MV-4-11 (cell line): ENCODE measurements around the gene CHN2.
"Not testable (repeated sequence)": the region's sequence is repeated elsewhere in the genome, so short reads cannot be mapped to it uniquely, and the experiment has no call there.

Experiments
- DNase-seq: peaks from one replicate; lab custom pipeline; 2025; lab: John Stamatoyannopoulos, UW

The CHN2 gene

GRCh38 chr7:29255906-29256692, 61.5 kb downstream of the CHN2 start:
- DNase-seq: no peak

- DNase-seq: no peak
Measured at GRCh38 chr7:29256693-29257002, 62.1 kb downstream of the CHN2 start.

- no peak for DNase-seq
Measured at GRCh38 chr7:29258951-29259350, 64.4 kb downstream of the CHN2 start.

GRCh38 chr7:29262191-29262917, 67.8 kb downstream of the CHN2 start:
- no peak for DNase-seq

- not testable (repeated sequence) for DNase-seq
Measured at GRCh38 chr7:29263601-29264207, 69.1 kb downstream of the CHN2 start.

- peak; percentile 49 for DNase-seq
Measured at GRCh38 chr7:29265208-29265923, 70.8 kb downstream of the CHN2 start.

GRCh38 chr7:29269935-29270334, 75.4 kb downstream of the CHN2 start:
- DNase-seq: no peak

GRCh38 chr7:29270594-29271318, 76.2 kb downstream of the CHN2 start:
- peak; percentile 47 for DNase-seq

- DNase-seq: no peak
Measured at GRCh38 chr7:29271319-29271658, 76.7 kb downstream of the CHN2 start.

- no peak for DNase-seq
Measured at GRCh38 chr7:29272057-29272456, 77.5 kb downstream of the CHN2 start.

GRCh38 chr7:29274146-29275017, 79.8 kb downstream of the CHN2 start:
- peak; percentile 66 for DNase-seq

- DNase-seq: no peak
Measured at GRCh38 chr7:29275018-29275318, 80.4 kb downstream of the CHN2 start.

- DNase-seq: no peak
Measured at GRCh38 chr7:29275493-29275892, 80.9 kb downstream of the CHN2 start.

GRCh38 chr7:29276199-29276598, 81.6 kb downstream of the CHN2 start:
- no peak for DNase-seq

GRCh38 chr7:29276806-29277205, 82.2 kb downstream of the CHN2 start:
- DNase-seq: no peak

GRCh38 chr7:29277436-29278215, 83.1 kb downstream of the CHN2 start:
- DNase-seq: no peak

GRCh38 chr7:29278337-29279069, 83.9 kb downstream of the CHN2 start:
- DNase-seq: no peak

GRCh38 chr7:29281782-29282541, 87.4 kb downstream of the CHN2 start:
- no peak for DNase-seq
